GM19328 (cell line): ENCODE measurements around the gene NDUFAF5.
"Not testable (repeated sequence)": the region's sequence is repeated elsewhere in the genome, so short reads cannot be mapped to it uniquely, and the experiment has no call there.

Source experiments
- ATAC-seq: cut with Tn5 transposase; IDR thresholded peaks from one replicate; pipeline ENCODE4 v1.9.1; 2021; ENCODE audit warnings: mild to moderate bottlenecking, moderate library complexity; ENCODE audit not compliant: unreplicated experiment

Gene NDUFAF5, protein sequence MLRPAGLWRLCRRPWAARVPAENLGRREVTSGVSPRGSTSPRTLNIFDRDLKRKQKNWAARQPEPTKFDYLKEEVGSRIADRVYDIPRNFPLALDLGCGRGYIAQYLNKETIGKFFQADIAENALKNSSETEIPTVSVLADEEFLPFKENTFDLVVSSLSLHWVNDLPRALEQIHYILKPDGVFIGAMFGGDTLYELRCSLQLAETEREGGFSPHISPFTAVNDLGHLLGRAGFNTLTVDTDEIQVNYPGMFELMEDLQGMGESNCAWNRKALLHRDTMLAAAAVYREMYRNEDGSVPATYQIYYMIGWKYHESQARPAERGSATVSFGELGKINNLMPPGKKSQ

DNA sequence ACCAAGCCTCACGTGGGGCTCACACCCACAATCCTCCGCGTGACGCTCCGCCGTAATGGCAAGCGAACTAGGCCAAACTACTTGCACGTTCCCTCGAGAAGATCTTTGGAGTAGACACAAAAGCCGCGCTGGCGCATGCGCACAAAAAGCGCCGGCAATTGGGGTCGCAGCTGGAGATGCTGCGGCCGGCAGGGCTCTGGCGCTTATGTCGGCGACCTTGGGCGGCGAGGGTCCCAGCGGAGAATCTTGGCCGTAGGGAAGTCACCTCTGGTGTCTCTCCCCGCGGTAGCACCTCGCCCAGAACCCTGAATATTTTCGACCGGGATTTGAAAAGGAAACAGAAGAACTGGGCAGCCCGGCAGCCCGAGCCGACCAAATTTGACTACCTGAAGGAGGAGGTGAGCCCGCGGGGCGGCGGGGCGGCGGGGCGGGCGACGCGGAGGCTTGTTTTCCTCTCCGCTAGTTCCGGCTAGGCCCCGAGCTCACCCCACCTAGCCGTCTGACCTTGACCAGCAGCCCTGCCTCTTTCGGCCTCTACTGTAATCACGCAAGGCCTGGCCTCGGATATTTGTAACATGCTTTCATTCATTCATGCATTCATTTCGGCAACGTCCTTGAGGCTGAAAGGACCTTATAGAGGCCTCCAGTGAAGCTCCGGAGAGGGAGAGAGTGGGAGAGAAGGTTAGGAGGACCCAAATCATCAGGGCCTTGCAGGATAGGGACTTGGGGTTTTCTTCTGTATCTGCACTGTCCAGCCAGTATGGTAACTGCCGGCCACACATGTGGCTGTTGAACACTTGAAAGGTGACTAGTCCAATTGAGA lies at the start of gene NDUFAF5, which contains the start of gene ESF1:
TSS of gene NDUFAF5 (plus strand) at position 136 of the 823 bp plus-strand sequence. CDS start at position 177, 41 bp downstream.
TSS of gene ESF1 (minus strand) at position 27 of the 823 bp plus-strand sequence. CDS start 1,779 bp downstream, outside the sequence.
- peak; percentile 96 for ATAC-seq

DNA sequence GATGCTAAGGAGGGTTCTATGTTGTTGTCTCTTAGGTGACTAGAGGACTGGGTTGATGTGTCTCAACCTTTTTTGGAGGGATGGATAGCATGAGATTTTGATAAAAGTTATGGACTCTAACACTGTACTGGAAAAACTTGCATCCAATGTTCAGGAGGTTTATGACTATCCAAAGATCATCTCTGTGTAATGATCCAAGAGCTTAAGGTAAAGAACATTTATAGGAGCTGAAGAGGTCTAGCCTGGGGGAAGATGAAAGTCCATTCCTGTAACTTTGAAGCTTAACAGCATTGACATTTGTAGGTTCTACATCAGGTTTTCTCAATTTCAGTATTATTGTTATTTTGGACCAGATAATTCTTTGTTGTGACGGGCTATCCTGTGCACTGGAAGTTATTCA lies 49.0 kb upstream of the NDUFAF5 start:
- ATAC-seq: no peak

- ATAC-seq: no peak
These were observed 48.2 kb upstream of the NDUFAF5 start for GRCh38 chr20:13736436-13737191.

- not testable (repeated sequence) for ATAC-seq
These were observed 46.6 kb upstream of the NDUFAF5 start for GRCh38 chr20:13738187-13738586.

- ATAC-seq: no peak
These were observed 44.8 kb upstream of the NDUFAF5 start for GRCh38 chr20:13739731-13740649.

- ATAC-seq: no peak
These were observed 42.9 kb upstream of the NDUFAF5 start for GRCh38 chr20:13741879-13742278.

GRCh38 chr20:13744352-13744751 lies 40.5 kb upstream of the NDUFAF5 start:
- no peak for ATAC-seq

DNA sequence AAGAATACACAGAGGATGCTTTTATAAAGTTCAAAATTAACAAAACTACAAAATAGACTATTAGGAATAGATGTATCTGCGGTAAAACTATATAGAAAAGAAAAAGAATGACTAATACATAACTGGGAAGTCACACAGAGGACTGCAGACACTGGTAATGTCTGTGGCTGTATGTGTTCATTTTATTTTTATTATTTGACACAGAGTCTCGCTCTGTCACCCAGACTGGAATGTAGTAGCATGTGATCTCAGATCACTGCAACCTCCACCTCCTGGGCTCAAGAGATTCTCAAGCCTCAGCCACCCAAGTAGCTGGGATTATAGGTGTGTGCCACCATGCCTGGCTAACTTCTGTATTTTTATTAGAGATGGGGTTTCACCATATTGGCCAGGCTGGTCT lies 39.0 kb upstream of the NDUFAF5 start:
- no peak for ATAC-seq

DNA sequence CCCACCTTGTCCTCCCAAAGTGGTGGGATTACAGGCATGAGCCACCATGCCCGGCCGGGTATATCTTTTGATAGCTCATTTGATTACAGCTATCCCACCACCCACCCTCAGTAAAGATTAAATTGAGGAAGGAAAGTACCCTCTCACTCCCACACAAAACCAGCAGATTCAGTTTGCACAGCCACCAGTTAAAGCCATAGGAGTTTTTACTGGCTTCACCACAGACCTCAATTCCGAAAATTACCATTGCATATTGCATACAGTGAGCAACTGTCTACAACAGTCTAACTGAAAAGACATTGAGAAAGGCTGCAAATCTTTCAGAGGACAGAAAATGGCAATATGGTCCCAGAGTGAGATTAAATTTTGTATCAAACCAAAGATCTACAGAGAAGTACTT lies 35.0 kb upstream of the NDUFAF5 start:
- no peak for ATAC-seq

GRCh38 chr20:13753436-13754036 lies 31.3 kb upstream of the NDUFAF5 start:
- no peak for ATAC-seq

DNA sequence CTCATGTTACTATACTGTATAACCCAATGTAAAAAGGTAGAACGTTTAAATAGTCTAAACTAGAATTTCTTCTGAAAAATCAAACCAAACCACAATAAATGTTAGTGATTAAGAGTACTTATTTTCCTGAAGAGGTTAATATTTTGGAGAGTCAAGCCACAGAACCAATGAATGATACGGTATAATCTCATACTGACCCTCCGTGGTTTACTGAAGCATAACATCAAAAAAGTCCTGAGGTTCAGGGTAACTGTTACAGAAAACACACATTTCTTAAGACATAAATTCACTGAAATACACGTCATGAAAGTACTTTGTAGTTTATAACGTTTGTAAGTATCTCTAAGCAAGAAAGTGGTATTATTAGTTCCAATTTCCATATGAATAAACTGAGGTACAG lies 29.0 kb upstream of the NDUFAF5 start:
- ATAC-seq: no peak

- no peak for ATAC-seq
These were observed 28.3 kb upstream of the NDUFAF5 start for GRCh38 chr20:13756551-13756950.

DNA sequence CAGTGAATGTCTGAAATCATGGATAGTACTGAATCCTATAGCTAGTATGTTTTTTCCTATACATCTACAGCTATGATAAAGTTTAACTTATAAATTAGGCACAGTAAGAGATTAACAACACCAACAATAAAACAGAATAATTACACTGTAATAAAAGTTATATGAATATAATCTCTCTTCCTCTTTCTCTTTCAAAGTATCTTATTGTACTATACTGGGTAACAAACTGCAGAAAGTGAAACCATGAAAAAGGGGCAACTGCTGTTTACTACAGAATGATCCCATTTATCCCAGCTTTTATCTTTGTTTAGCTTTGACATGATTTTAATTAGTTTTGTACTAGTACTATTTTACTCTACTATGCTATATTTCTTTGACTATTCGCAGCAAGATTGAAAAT lies 25.9 kb upstream of the NDUFAF5 start:
- no peak for ATAC-seq

DNA sequence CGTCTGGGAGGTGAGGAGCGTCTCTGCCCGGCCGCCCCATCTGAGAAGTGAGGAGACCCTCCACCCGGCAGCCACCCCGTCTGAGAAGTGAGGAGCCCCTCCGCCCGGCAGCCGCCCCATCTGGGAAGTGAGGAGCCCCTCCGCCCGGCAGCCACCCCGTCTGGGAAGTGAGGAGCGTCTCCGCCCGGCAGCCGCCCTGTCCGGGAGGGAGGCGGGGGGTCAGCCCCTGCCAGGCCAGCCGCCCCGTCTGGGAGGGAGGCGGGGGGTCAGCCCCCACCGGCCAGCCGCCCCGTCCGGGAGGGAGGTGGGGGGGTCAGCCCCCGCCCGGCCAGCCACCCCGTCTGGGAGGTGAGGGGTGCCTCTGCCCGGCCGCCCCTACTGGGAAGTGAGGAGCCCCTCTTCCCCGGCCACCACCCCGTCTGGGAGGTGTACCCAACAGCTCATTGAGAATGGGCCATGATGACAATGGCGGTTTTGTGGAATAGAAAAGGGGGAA lies 24.3 kb upstream of the NDUFAF5 start:
- ATAC-seq: not testable (repeated sequence)

GRCh38 chr20:13765299-13765698 lies 19.5 kb upstream of the NDUFAF5 start:
- ATAC-seq: no peak

- no peak for ATAC-seq
These were observed 18.9 kb upstream of the NDUFAF5 start for GRCh38 chr20:13765868-13766416.

GRCh38 chr20:13770141-13770540 lies 14.7 kb upstream of the NDUFAF5 start:
- no peak for ATAC-seq

DNA sequence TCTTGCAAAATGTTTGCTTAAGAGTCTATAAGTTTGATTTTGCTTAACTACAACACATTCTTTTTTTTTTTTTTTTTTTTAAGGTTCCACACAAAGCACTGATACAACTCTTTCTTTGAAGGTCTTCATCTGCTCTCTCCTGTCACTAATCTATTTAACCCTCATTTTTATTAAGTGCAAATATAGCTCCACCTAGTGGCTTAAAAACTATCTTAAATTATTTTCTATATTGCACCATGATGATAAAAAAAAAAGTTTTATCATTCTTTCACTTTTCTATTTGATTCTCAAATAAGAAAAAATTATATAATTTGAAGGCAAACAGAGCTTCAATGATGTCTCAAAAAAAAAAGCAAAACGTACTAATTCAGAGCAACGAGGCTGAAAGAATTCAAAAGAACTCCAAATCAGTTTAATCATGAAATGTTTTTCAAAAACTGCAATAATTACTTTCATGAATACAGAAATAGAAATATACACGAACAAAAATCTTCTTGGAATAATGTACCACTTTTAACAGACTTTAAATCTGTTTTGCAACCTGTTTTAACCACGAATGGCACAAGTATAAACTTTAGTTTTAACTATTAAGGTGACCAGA lies 12.9 kb upstream of the NDUFAF5 start:
- no peak for ATAC-seq

- no peak for ATAC-seq
These were observed 12.3 kb upstream of the NDUFAF5 start for GRCh38 chr20:13772529-13772928.
